ENCODE data around the gene CSF2.

Gene CSF2

DNA sequence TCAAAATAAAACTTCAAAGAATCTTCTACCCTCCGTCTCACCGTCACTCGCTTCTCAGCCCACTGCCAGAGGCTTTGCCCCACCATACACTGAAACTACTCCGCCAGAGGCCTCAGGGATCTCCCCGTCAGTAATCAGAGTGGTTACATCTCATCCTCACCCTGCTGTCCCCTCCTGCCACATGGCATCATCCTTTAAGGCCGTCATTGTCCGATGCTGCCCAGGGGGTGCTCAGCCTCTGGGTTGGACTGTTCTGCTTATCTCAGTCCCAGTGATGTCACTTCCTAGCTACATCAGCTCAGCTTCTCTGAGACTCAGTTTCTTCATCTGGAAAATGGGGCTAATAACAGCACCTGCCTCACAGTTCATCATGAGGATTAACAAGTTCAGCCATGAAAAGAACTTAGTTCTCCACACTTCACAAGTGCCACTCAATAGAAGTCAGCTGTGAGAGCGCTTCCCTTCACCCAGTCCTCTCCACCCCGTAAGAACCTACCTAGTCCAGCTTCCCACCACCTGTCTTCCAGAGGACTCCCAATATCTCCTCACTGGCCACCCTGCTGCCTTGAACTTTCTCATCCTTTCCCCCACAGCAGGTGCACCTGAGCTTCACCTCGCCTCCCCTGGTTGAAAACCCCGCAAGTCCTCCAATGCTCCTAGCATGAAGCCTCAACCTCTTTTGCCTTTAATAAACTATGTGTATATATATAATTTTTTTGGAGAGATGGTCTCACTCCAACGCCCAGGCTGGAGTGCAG, 15.9 kb upstream of the CSF2 start:
- DNase-seq (no peak), ATAC-seq (replicated peaks) (no peak)
- Mint-ChIP-seq H3K27me3 (no peaks in the 10 kb centered on the region), H3K4me1 (ENCODE audit: low read depth in 2 of 2) (peaks cover 20 to 62% of the 10 kb centered on the region in 2 donors), H3K36me3 (ENCODE audit: insufficient read depth) (peaks cover 17% of the 10 kb centered on the region), H3K9me3 (no peaks in the 10 kb centered on the region), H3K4me3 (peak overlapping the region in 1 of 2 donors; percentile 61), H3K27ac (peak overlapping the region in 1 of 2 donors; percentile 93)

DNA sequence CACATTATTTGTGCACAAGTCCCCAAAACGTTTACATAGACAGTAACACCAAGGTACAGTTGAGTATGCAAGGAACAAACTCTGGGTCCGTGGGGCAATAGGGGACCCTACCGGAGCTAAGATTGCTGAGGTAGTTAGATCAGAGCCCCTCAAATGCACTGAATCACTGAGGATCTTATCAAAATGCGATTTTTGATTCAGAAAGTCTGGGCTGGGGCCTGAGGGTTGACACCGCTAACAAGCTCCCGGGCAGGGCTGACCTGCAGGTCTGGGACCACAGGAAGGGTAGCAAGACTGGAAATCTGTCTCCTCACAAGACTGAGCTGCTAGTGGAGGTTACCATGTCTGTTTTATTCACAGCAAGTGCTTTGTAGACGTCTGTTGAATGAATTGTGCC, 14.9 kb upstream of the CSF2 start:
- Mint-ChIP-seq H3K4me3 (peak overlapping the region in 1 of 2 donors; percentile 1), H3K36me3 (ENCODE audit: insufficient read depth) (peaks cover 22% of the 10 kb centered on the region), H3K27me3 (no peaks in the 10 kb centered on the region), H3K9me3 (no peaks in the 10 kb centered on the region), H3K27ac (peak overlapping the region; percentile 9 to 80), H3K4me1 (ENCODE audit: low read depth in 2 of 2) (peaks cover 20 to 62% of the 10 kb centered on the region in 2 donors)
- DNase-seq (no peak), ATAC-seq (replicated peaks) (no peak)

DNA sequence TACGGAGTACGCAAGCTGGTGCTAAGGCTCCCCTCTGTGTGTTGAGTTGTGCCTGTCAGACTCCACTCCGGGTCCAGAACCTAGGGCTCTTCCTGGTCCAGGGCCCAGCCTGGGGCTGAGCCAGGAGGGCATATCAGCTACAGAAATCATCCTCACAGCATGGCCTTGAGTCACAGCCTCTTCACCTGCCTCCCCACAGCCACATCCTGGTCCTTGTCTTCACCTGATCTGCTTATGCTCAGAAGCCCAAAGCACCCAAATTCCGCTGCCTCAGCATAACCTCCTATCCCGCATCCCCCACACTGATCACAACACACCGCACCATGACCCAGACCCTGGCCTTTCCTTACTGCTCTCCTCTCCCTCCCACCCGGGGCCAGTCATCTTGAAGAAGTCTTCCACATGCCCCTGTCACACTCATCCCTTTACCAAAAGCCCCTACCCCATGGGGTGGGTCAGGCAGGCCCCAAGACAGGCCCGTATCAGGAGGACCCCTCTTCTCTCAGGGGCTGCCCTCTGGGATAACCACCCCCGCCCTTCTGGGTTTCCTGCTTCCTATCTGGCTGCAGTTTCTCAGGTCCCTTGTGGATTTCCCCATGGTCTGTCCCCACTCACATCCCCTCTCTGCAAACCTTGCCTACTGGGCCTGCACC, 14.4 kb upstream of the CSF2 start:
- Mint-ChIP-seq H3K27ac (peak overlapping the region; percentile 9 to 80), H3K9me3 (no peaks in the 10 kb centered on the region), H3K36me3 (ENCODE audit: insufficient read depth) (peaks cover 22% of the 10 kb centered on the region), H3K4me1 (ENCODE audit: low read depth in 2 of 2) (peaks cover 22 to 61% of the 10 kb centered on the region in 2 donors), H3K27me3 (no peaks in the 10 kb centered on the region), H3K4me3 (peak overlapping the region in 1 of 2 donors; percentile 1)
- peak; percentile 51 for ATAC-seq (replicated peaks)
- DNase-seq: peak in 2 of 3 experiments; percentile 41 to 55

DNA sequence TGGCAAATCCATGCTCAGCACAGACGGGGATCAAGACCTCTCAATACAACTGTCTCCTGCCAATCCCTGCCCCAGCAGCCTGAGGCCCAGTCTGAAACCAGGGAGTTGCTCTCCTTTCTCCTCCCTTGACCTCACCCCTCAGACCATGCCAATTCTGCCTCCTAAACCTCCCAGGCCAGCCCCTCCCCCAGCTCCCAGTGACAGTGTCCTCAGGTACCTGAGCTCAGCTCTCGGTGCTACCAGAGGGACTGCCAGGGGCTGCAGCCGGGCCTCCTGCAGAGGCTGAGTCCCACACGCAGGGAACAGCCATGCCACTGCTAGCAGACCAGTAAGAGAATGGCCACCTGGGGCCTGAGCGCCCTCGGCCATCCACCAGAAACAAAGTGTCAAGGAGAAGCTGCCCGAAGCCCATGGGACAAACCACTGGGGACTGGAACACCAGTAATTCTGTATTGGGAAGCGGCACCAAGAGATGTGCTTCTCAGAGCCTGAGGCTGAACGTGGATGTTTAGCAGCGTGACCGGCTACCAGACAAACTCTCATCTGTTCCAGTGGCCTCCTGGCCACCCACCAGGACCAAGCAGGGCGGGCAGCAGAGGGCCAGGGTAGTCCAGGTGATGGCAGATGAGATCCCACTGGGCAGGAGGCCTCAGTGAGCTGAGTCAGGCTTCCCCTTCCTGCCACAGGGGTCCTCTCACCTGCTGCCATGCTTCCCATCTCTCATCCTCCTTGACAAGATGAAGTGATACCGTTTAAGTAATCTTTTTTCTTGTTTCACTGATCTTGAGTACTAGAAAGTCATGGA, 13.7 kb upstream of the CSF2 start:
- no peak for DNase-seq
- Mint-ChIP-seq H3K9me3 (no peaks in the 10 kb centered on the region), H3K36me3 (ENCODE audit: insufficient read depth) (peaks cover 18% of the 10 kb centered on the region), H3K27ac (peak overlapping the region in 1 of 2 donors; percentile 80), H3K4me3 (no peak overlapping the region), H3K27me3 (no peaks in the 10 kb centered on the region), H3K4me1 (ENCODE audit: low read depth in 2 of 2) (peaks cover 25 to 58% of the 10 kb centered on the region in 2 donors)
- no peak for ATAC-seq (replicated peaks)

DNA sequence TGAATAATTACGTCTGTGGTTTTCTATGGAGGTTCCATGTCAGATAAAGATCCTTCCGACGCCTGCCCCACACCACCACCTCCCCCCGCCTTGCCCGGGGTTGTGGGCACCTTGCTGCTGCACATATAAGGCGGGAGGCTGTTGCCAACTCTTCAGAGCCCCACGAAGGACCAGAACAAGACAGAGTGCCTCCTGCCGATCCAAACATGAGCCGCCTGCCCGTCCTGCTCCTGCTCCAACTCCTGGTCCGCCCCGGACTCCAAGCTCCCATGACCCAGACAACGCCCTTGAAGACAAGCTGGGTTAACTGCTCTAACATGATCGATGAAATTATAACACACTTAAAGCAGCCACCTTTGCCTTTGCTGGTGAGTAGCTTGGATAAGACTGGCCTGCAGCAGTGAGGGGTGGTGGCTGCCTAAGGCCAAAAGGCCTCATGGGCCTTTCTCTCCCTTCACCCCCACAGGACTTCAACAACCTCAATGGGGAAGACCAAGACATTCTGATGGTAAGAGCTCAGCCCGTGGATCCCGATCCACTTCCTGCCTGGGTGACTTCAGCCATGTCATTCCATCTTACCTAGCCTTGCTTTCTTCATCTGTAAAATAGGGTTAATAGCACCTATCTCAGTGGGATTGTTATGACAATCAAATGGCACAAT, 13.0 kb upstream of the CSF2 start, which contains the start of gene IL3:
TSS of gene IL3 (plus strand) at position 155 of the 661 bp plus-strand sequence. CDS start at position 207, 52 bp downstream.
- Mint-ChIP-seq H3K27me3 (no peaks in the 10 kb centered on the region), H3K9me3 (no peaks in the 10 kb centered on the region), H3K27ac (peak within 1 kb of the TSS in 1 of 2 donors; percentile 80), H3K4me1 (ENCODE audit: low read depth in 2 of 2) (peaks cover 29 to 57% of the 10 kb centered on the region in 2 donors), H3K36me3 (ENCODE audit: insufficient read depth) (peaks cover 17% of the 10 kb centered on the region), H3K4me3 (no peak within 1 kb of the TSS)
- DNase-seq (no peak), ATAC-seq (replicated peaks) (no peak)

DNA sequence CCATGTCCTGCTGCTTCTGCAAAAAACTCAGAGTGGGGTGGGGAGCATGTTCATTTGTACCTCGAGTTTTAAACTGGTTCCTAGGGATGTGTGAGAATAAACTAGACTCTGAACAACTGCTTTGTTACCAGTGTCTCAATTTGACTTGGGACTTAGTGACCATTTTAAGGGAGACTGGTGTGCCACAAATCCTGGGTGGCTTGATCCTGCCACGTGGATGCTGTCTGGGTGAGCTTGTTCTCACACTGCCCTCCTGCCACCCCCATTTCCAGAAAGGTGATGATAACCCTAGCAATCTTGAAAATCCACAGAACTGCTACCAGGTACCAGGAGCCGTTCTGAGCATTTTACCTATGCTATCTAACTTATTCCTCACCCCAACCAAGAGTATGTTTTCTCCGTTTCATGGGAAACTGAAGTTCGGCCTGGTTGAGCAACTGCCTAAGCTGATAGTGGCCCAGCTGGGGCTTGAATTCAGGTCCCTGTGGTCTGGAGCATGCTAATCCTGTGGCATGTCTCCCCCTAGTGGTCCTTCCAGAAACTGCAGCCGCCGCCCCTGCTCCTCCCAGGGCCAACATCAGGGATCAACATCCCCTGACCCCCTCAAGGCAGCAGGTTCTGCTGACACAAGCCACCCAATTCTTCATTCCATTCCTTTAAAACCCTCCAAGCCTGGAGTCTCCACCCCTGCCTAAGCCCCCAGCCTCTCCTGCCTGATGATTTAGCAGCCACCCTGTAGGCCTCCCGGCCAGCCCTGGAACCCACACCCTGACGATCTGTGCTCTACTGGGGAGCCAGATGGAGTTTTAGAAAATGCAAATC, 10.3 kb upstream of the CSF2 start:
- DNase-seq (peak; percentile 77 to 81 (median 79)), ATAC-seq (replicated peaks) (peak; percentile 51)
- peaks cover 5% of the 10 kb centered on the region for H3K36me3 Mint-ChIP-seq (ENCODE audit: insufficient read depth)
- peak overlapping the region in 1 of 2 donors; percentile 26 for H3K27ac Mint-ChIP-seq
- no peaks in the 10 kb centered on the region for H3K9me3 Mint-ChIP-seq
- H3K27me3 Mint-ChIP-seq: no peaks in the 10 kb centered on the region
- H3K4me1 Mint-ChIP-seq (ENCODE audit: low read depth in 2 of 2): peaks cover 24 to 44% of the 10 kb centered on the region in 2 donors
- no peak overlapping the region for H3K4me3 Mint-ChIP-seq

DNA sequence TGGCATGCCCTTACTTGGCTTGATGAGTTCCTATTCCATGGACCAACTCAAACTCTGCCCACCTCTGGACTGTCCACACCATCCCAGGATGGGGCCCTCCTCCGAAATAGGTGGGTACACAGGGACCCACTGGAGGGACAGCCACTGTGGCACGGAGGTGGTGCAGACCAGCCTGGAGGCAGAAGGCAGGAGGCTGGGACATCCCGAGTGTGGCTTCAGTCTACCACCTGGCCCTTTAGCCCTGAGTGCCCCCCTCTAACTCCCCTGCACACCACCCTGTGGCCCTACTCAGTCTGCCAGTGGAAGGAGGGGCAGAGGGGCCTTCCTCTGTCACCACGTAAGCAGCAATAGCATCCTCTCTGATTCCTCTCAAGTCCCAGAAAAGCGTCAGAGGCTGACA, 9.4 kb upstream of the CSF2 start:
- no peak overlapping the region for H3K4me3 Mint-ChIP-seq
- no peaks in the 10 kb centered on the region for H3K9me3 Mint-ChIP-seq
- DNase-seq (no peak), ATAC-seq (replicated peaks) (no peak)
- H3K4me1 Mint-ChIP-seq (ENCODE audit: low read depth in 2 of 2): peaks cover 22 to 46% of the 10 kb centered on the region in 2 donors
- H3K36me3 Mint-ChIP-seq (ENCODE audit: insufficient read depth): peaks cover 5% of the 10 kb centered on the region
- H3K27me3 Mint-ChIP-seq: no peaks in the 10 kb centered on the region
- no peak overlapping the region for H3K27ac Mint-ChIP-seq

DNA sequence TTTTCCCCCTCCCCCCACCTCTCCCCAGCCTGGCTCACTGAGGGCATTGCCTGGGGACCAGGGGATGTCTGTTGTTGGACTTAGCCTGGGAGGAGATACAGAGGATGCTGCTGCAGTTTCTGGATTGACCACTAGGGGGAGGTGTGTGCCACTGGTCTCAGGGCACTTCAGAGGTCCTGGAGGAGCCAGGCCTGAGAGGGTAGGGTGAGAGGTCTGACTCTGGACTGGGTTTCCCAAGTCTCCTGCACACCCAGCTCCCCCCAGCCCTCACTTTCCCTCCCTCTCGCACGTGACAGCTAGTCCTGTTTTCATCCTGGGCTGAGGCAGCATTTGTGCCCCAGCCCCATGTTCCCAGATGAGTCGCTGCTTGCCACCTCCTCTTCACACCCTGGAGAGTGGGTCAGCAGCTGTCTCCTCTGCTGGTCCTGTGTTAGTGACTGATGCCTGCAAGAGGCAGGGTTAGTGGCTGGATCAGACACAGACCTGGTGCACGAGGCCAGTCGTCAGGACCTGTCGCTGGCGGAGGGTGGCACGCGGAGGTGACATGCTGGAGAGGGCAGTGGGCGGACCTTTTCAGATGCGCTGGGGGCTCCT, 8.8 kb upstream of the CSF2 start:
- Mint-ChIP-seq H3K27ac (peak overlapping the region in 1 of 2 donors; percentile 17), H3K9me3 (no peaks in the 10 kb centered on the region), H3K4me3 (no peak overlapping the region), H3K4me1 (ENCODE audit: low read depth in 2 of 2) (peaks cover 18 to 39% of the 10 kb centered on the region in 2 donors), H3K27me3 (no peaks in the 10 kb centered on the region), H3K36me3 (ENCODE audit: insufficient read depth) (peaks cover 5% of the 10 kb centered on the region)
- DNase-seq: peak; percentile 75 to 82 (median 81)
- peak; percentile 72 for ATAC-seq (replicated peaks)

DNA sequence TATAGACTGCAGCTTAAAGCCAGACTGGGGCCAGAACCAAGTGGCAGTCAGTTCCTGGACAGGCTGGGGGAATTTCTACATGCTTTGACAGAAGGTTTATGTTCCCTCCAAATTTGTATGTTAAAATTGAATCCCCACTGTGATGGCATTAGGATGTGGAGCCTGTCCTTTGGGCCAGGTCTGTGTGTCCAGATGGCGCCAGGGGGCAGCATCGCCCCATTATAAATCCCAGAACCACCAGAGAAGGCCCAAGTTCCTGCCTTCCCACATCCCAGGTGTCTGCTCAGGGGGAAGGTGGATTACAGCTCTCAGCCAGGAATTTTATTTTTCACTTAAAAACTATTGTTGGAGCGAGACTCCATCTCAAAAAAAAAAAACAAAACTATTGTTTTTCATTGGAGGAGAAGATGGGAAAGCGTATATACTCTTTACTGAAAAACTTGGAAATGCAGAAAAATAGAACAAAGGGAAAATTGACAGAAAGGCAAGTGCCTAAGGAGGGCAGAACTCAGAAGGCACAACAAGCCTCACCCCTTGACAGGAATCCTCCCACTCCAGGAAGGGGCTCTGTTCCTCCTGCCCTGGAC, 8.1 kb upstream of the CSF2 start:
- Mint-ChIP-seq H3K9me3 (no peaks in the 10 kb centered on the region), H3K27me3 (no peaks in the 10 kb centered on the region), H3K27ac (peak overlapping the region; percentile 2 to 78), H3K4me3 (no peak overlapping the region), H3K4me1 (ENCODE audit: low read depth in 2 of 2) (peaks cover 18 to 35% of the 10 kb centered on the region in 2 donors), H3K36me3 (ENCODE audit: insufficient read depth) (peaks cover 5% of the 10 kb centered on the region)
- ATAC-seq (replicated peaks) (peak; percentile 60), DNase-seq (peak; percentile 40 to 45 (median 42))

DNA sequence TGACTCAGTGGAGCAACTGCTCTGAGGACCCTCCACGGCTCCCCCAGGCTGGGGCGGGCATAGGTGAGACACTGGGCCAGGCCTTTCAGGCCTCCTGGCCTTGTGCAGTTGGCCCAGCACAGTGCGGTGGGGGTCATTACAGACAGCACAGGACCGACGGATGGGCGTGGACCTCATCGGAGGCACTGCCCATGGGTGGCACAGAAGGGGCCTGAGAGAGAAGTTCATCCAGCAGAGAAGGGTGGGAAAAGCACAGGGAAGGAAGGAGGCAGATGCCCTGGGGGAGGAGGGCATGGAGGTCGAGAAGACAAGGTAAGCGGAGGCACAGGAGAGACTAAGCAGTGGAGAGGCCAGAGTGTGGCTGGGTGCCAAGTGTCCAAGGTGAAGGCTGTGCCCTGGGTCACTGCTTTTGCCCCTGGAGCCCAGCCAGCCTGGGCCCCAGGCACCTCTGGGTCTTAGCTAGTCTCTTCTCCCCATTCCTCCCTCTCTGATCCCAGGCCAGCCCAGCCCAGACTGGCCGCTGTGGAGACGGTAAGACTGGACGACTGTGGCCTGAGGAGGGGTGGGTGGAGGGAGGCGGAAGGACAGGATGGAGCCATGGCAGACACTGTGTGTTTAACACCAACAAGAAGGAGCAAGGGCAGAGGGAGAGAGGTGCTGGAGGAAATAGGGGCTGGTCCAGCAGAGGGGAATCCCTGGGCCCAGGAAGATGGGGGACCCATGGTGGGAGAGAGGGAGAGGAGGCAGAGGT, 7.5 kb upstream of the CSF2 start:
- peak overlapping the region in 1 of 2 donors; percentile 78 for H3K27ac Mint-ChIP-seq
- peaks cover 5% of the 10 kb centered on the region for H3K36me3 Mint-ChIP-seq (ENCODE audit: insufficient read depth)
- no peak for ATAC-seq (replicated peaks)
- H3K4me1 Mint-ChIP-seq (ENCODE audit: low read depth in 2 of 2): peaks cover 22 to 34% of the 10 kb centered on the region in 2 donors
- H3K4me3 Mint-ChIP-seq: no peak overlapping the region
- H3K9me3 Mint-ChIP-seq: no peaks in the 10 kb centered on the region
- DNase-seq: no peak
- H3K27me3 Mint-ChIP-seq: no peaks in the 10 kb centered on the region

DNA sequence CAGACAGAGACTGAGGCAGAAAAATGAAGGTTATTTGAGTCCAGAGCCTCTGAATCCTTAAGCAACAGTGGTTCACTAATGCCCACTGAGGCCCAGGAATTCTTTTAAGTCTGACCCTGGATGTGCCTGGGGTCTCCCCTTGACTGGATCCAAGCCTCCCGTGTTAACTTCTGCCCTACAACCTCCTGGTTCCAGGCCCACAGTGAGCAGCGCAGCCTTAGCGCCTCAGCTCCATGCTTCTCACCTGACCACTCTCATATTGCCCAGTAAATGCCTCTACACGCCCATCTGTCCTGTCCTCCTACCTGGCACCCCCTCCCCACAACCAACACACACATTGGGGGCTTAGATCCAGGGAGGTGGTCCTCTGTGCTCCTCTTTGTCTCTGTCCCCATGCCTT, 6.7 kb upstream of the CSF2 start:
- H3K4me1 Mint-ChIP-seq (ENCODE audit: low read depth in 2 of 2): peaks cover 25 to 39% of the 10 kb centered on the region in 2 donors
- no peak overlapping the region for H3K4me3 Mint-ChIP-seq
- H3K27ac Mint-ChIP-seq: peak overlapping the region; percentile 11 to 53

More for the DNA sequence above, 6.7 kb upstream of the CSF2 start:
- H3K9me3 Mint-ChIP-seq: no peaks in the 10 kb centered on the region
- ATAC-seq (replicated peaks) (no peak), DNase-seq (no peak)
- H3K27me3 Mint-ChIP-seq: no peaks in the 10 kb centered on the region
- peaks cover 5% of the 10 kb centered on the region for H3K36me3 Mint-ChIP-seq (ENCODE audit: insufficient read depth)

All from effector memory CD8-positive, alpha-beta T cell (primary cell).